GM23338 (cell line): ENCODE results near the gene TENM4.

ENCODE experiments used
- CREB1 ChIP-seq: fragments of 250-450 bp; sonication (Bioruptor Pico); IDR thresholded peaks from 2 replicates; pipeline ENCODE4 v1.5.0; 2020; ENCODE audit warnings: low read depth, mild to moderate bottlenecking, moderate library complexity
- EZH2 ChIP-seq: fragments of 200-600 bp; sonication (generic); IDR thresholded peaks from one replicate; pipeline ENCODE4 v1.8.0; 2017; ENCODE audit warnings: antibody characterized with exemption, mild to moderate bottlenecking, low read depth; ENCODE audit not compliant: unreplicated experiment
- EZH2phosphoT487 ChIP-seq: fragments of 200-600 bp; sonication (generic); IDR thresholded peaks from one replicate; pipeline ENCODE4 v1.8.1; 2018; ENCODE audit warnings: antibody characterized with exemption; ENCODE audit not compliant: unreplicated experiment
- POLR2AphosphoS5 ChIP-seq: IDR thresholded peaks from 2 replicates; pipeline ENCODE4 v1.6.1; 2016; ENCODE audit warnings: antibody characterized with exemption, low read depth
- STAT1 ChIP-seq: IDR thresholded peaks from one replicate; pipeline ENCODE4 v1.6.1; 2016; ENCODE audit warnings: antibody characterized with exemption; ENCODE audit not compliant: unreplicated experiment
- TF ChIP-seq, protein P1 (sequence below): fragments of 250-450 bp; sonication (Bioruptor Pico); IDR thresholded peaks from 2 replicates; pipeline ENCODE4 v1.5.0; 2020; ENCODE audit warnings: mild to moderate bottlenecking, moderate library complexity
- TF ChIP-seq, protein P2 (sequence below), 2 experiments: fragments of 200-600 bp in 1 of 2; sonication (generic) in 1 of 2; conservative IDR thresholded peaks; 2 replicates each; pipeline versions ENCODE4 v1.5.1 to v1.6.1; 2016 to 2017; ENCODE audit warnings: antibody characterized with exemption in 2 of 2, low read depth in 2 of 2, mild to moderate bottlenecking in 2 of 2, moderate library complexity in 1 of 2
- TF ChIP-seq, protein P3 (sequence below): IDR thresholded peaks from one replicate; pipeline ENCODE4 v1.6.1; 2018; ENCODE audit warnings: antibody characterized with exemption; ENCODE audit not compliant: unreplicated experiment

DNA sequence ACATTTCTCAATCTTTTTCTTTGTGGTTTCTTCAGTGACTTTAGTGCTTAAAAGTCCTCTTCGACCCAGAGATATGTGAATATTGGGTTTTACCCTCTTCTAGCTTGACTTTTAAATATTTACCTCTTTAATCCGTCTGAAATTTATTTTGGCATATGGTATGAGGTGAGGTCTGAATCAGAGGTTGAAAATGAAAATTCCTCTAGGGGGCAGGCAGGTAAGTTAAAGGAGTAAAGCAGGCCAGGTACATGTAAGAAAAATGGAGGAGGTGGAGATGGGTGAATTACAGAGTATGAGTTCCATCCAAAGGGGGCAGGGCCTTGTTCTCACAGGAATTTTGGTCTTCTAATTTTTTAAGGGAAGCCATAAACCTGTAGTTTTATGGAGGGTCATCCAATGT lies 602.4 kb downstream of the TENM4 start:
- TF ChIP-seq, protein P1, sequence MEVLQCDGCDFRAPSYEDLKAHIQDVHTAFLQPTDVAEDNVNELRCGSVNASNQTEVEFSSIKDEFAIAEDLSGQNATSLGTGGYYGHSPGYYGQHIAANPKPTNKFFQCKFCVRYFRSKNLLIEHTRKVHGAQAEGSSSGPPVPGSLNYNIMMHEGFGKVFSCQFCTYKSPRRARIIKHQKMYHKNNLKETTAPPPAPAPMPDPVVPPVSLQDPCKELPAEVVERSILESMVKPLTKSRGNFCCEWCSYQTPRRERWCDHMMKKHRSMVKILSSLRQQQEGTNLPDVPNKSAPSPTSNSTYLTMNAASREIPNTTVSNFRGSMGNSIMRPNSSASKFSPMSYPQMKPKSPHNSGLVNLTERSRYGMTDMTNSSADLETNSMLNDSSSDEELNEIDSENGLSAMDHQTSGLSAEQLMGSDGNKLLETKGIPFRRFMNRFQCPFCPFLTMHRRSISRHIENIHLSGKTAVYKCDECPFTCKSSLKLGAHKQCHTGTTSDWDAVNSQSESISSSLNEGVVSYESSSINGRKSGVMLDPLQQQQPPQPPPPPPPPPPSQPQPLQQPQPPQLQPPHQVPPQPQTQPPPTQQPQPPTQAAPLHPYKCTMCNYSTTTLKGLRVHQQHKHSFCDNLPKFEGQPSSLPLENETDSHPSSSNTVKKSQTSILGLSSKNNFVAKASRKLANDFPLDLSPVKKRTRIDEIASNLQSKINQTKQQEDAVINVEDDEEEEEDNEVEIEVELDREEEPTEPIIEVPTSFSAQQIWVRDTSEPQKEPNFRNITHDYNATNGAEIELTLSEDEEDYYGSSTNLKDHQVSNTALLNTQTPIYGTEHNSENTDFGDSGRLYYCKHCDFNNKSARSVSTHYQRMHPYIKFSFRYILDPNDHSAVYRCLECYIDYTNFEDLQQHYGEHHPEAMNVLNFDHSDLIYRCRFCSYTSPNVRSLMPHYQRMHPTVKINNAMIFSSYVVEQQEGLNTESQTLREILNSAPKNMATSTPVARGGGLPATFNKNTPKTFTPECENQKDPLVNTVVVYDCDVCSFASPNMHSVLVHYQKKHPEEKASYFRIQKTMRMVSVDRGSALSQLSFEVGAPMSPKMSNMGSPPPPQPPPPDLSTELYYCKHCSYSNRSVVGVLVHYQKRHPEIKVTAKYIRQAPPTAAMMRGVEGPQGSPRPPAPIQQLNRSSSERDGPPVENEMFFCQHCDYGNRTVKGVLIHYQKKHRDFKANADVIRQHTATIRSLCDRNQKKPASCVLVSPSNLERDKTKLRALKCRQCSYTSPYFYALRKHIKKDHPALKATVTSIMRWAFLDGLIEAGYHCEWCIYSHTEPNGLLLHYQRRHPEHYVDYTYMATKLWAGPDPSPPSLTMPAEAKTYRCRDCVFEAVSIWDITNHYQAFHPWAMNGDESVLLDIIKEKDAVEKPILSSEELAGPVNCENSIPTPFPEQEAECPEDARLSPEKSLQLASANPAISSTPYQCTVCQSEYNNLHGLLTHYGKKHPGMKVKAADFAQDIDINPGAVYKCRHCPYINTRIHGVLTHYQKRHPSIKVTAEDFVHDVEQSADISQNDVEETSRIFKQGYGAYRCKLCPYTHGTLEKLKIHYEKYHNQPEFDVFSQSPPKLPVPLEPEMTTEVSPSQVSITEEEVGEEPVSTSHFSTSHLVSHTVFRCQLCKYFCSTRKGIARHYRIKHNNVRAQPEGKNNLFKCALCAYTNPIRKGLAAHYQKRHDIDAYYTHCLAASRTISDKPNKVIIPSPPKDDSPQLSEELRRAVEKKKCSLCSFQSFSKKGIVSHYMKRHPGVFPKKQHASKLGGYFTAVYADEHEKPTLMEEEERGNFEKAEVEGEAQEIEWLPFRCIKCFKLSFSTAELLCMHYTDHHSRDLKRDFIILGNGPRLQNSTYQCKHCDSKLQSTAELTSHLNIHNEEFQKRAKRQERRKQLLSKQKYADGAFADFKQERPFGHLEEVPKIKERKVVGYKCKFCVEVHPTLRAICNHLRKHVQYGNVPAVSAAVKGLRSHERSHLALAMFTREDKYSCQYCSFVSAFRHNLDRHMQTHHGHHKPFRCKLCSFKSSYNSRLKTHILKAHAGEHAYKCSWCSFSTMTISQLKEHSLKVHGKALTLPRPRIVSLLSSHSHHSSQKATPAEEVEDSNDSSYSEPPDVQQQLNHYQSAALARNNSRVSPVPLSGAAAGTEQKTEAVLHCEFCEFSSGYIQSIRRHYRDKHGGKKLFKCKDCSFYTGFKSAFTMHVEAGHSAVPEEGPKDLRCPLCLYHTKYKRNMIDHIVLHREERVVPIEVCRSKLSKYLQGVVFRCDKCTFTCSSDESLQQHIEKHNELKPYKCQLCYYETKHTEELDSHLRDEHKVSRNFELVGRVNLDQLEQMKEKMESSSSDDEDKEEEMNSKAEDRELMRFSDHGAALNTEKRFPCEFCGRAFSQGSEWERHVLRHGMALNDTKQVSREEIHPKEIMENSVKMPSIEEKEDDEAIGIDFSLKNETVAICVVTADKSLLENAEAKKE (CRISPR knock-in tag) = no peak
- TF ChIP-seq, protein P2, sequence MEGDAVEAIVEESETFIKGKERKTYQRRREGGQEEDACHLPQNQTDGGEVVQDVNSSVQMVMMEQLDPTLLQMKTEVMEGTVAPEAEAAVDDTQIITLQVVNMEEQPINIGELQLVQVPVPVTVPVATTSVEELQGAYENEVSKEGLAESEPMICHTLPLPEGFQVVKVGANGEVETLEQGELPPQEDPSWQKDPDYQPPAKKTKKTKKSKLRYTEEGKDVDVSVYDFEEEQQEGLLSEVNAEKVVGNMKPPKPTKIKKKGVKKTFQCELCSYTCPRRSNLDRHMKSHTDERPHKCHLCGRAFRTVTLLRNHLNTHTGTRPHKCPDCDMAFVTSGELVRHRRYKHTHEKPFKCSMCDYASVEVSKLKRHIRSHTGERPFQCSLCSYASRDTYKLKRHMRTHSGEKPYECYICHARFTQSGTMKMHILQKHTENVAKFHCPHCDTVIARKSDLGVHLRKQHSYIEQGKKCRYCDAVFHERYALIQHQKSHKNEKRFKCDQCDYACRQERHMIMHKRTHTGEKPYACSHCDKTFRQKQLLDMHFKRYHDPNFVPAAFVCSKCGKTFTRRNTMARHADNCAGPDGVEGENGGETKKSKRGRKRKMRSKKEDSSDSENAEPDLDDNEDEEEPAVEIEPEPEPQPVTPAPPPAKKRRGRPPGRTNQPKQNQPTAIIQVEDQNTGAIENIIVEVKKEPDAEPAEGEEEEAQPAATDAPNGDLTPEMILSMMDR (conservative IDR thresholded peaks at IDR 0.05; ENCODE audit: low read depth in 2 of 2) = peak; percentile 66 to 74
- TF ChIP-seq CREB1 (CRISPR knock-in tag) (no peak), EZH2phosphoT487 (no peak), EZH2 (no peak), POLR2AphosphoS5 (no peak), STAT1 (no peak)
- TF ChIP-seq, protein P3, sequence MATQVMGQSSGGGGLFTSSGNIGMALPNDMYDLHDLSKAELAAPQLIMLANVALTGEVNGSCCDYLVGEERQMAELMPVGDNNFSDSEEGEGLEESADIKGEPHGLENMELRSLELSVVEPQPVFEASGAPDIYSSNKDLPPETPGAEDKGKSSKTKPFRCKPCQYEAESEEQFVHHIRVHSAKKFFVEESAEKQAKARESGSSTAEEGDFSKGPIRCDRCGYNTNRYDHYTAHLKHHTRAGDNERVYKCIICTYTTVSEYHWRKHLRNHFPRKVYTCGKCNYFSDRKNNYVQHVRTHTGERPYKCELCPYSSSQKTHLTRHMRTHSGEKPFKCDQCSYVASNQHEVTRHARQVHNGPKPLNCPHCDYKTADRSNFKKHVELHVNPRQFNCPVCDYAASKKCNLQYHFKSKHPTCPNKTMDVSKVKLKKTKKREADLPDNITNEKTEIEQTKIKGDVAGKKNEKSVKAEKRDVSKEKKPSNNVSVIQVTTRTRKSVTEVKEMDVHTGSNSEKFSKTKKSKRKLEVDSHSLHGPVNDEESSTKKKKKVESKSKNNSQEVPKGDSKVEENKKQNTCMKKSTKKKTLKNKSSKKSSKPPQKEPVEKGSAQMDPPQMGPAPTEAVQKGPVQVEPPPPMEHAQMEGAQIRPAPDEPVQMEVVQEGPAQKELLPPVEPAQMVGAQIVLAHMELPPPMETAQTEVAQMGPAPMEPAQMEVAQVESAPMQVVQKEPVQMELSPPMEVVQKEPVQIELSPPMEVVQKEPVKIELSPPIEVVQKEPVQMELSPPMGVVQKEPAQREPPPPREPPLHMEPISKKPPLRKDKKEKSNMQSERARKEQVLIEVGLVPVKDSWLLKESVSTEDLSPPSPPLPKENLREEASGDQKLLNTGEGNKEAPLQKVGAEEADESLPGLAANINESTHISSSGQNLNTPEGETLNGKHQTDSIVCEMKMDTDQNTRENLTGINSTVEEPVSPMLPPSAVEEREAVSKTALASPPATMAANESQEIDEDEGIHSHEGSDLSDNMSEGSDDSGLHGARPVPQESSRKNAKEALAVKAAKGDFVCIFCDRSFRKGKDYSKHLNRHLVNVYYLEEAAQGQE = no peak
